Measurements from ENCODE around the gene OLFM3. TPM values are rescaled to one million over a fixed set of nuclear protein-coding genes. Genes with fewer than 3 reads are reported as not detected.

The OLFM3 gene
- total and polyA plus RNA-seq, 2 donors (not counting 3 experiments of a cell fraction or from before 2014, with no cell fraction given) = not detected

- dilution Hi-C loops (cut with MboI; ENCODE audit: extremely low pct_ligation_motif_present, low sequenced_read_pairs) = no loop called here
- Histone ChIP-seq H4K20me1 (replicated peaks; ENCODE audit: control insufficient read depth, extremely low read depth, insufficient read depth, low read length) (no peaks in the 10 kb centered on the region), H3K79me2 (ENCODE audit: control insufficient read depth, insufficient read depth, low read length) (no peaks in the 10 kb centered on the region), H3K36me3 (ENCODE audit: control insufficient read depth in 2 of 2, extremely low read depth in 1 of 2, insufficient read depth in 2 of 2, low read length in 2 of 2) (no peaks in the 10 kb centered on the region), H3K4me1 (ENCODE audit: control insufficient read depth, extremely low read depth, insufficient read depth, low read length) (no peaks in the 10 kb centered on the region), H3K4me3 (replicated peaks in 1 of 3; ENCODE audit: insufficient read depth in 1 of 3, low read depth in 1 of 3, low read length in 3 of 3) (no peak overlapping the region), H3K9ac (replicated peaks; ENCODE audit: extremely low read depth, insufficient read depth, low read length) (no peak overlapping the region), H3K9me1 (replicated peaks; ENCODE audit: control insufficient read depth, extremely low read depth, insufficient read depth, low read length) (no peaks in the 10 kb centered on the region), H3K9me3 (replicated peaks; ENCODE audit: control insufficient read depth, insufficient read depth, low read length) (no peaks in the 10 kb centered on the region), H2AFZ (ENCODE audit: low read depth, low read length) (no peak overlapping the region), H3K27ac (ENCODE audit: insufficient read depth, low read depth, low read length) (no peak overlapping the region), H3K4me2 (ENCODE audit: insufficient read depth, low read length) (no peak overlapping the region), H3K27me3 (ENCODE audit: control insufficient read depth in 2 of 2, insufficient read depth in 2 of 2, low read length in 2 of 2) (no peaks in the 10 kb centered on the region)
- intact Hi-C loops (cut with micrococcal nuclease) = no loop called here
- BruUV-seq (replicated peaks) = no TSS peak
- POLR2A ChIA-PET = no interaction called here
- DNase-seq (ENCODE audit: low read depth, low spot score) (no peak), FAIRE-seq (no peak)
- CTCF ChIA-PET = no interaction called here
- no peak for TF ChIP-seq MAX (IDR thresholded peaks at IDR 0.05; ENCODE audit: insufficient read depth, insufficient read length)
- no peak for TF ChIP-seq GATA2 (IDR thresholded peaks at IDR 0.05; ENCODE audit: insufficient read depth, insufficient read length, low read depth, low read length)
- TF ChIP-seq JUN (IDR thresholded peaks at IDR 0.05; ENCODE audit: borderline replicate concordance, insufficient read depth, insufficient read length, low read depth) = no peak
- TF ChIP-seq CTCF (IDR thresholded peaks at IDR 0.05; ENCODE audit: extremely low read depth in 1 of 2, insufficient read depth in 1 of 2, low read depth in 1 of 2, low read length in 2 of 2) = no peak
- TF ChIP-seq POLR2AphosphoS5 (IDR thresholded peaks at IDR 0.05; ENCODE audit: insufficient read depth, low read depth, low read length) = no peak
- TF ChIP-seq MYC (IDR thresholded peaks at IDR 0.05; ENCODE audit: low read depth, low read length) = no peak
- no peak for TF ChIP-seq EZH2 (IDR thresholded peaks at IDR 0.05; ENCODE audit: borderline replicate concordance, low read depth, low read length, severe bottlenecking)
- TF ChIP-seq POLR2A (IDR thresholded peaks at IDR 0.05; ENCODE audit: low read depth, low read length) = no peak
- TF ChIP-seq FOS (IDR thresholded peaks at IDR 0.05; ENCODE audit: borderline replicate concordance, insufficient read depth, low read length) = no peak
Observed at GRCh38 chr1:102045752-102046151, 49.0 kb upstream of the OLFM3 start.

Data from endothelial cell of umbilical vein (primary cell).